Heart left ventricle (tissue), 13 donors: ENCODE measurements around the gene RGS14.

ENCODE experiments used
- POLR2A ChIP-seq, 2 donors: fragments of 450-650 bp; IDR thresholded peaks; one replicate each; pipeline ENCODE4 v1.6.1; 2017; ENCODE audit warnings: antibody characterized with exemption in 2 of 2, mild to moderate bottlenecking in 2 of 2, moderate library complexity in 2 of 2
- TF ChIP-seq, protein P1 (sequence below), 12 donors: fragments of 200-600 bp; sonication (generic) in 4 of 12; IDR thresholded peaks; one replicate each; pipeline versions ENCODE4 v1.5.0 to v1.8.0; 2018 to 2022; ENCODE audit warnings: antibody characterized with exemption in 12 of 12, mild to moderate bottlenecking in 5 of 12
- donor health status: ischemic (EF 13 %, LVEDD 7.1; RV severe dilation, severe dysfunction).
- donor health status: DM: no; HTN: yes; CAD: no.
- donor health status: DM: no; HTN: no; CAD: no.
- donor health status: ischemic (EF 25% LVEDD 6.9; RV normal size, moderate dysfunction).
- donor health status: ischemic (EF 25% LVEDD 5.7; RV mildly dilated, moderate dysfunction).
- donor health status: ischemic (EF 35%, LVEDD 5.7; RV mildly dilated, moderate dysfunction).
- donor health status: nonischemic (EF 11% LVEDD 7.7; RV severe dilation, severe dysfunction).
- donor health status: DM: yes; HTN: yes; CAD: no.
- donor health status: PGD.
- donor health status: ischemic (EF 29% LVEDD 5.4; RV normal size, mild dysfunction).
- donor health status: nonischemic (EF 23%, LVEDD 6.1; RV moderate dilation, normal function).

DNA sequence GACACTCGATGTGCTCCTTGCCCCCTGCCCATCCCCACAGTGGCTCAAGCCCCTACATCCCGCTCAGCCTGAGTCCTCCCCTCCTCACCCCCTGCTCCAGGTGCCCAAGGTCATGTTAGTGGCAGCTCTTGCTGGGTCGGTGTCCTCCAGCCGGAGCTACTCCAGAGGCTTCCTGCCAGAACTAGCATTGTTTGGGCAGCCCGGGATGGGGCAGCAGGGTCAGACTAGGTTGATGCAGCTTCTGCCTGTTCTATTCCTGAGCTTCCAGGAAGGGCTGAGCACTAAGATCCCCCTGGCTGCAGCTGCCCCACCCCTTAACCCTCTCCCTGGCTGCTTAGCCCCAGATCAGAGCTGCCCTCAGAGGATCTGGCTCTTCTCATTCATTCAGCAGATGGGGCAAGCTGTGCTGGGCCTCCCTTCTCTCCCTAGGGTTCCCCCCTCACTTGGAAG, 671 bp downstream of the RGS14 start:
- TF ChIP-seq, protein P1, sequence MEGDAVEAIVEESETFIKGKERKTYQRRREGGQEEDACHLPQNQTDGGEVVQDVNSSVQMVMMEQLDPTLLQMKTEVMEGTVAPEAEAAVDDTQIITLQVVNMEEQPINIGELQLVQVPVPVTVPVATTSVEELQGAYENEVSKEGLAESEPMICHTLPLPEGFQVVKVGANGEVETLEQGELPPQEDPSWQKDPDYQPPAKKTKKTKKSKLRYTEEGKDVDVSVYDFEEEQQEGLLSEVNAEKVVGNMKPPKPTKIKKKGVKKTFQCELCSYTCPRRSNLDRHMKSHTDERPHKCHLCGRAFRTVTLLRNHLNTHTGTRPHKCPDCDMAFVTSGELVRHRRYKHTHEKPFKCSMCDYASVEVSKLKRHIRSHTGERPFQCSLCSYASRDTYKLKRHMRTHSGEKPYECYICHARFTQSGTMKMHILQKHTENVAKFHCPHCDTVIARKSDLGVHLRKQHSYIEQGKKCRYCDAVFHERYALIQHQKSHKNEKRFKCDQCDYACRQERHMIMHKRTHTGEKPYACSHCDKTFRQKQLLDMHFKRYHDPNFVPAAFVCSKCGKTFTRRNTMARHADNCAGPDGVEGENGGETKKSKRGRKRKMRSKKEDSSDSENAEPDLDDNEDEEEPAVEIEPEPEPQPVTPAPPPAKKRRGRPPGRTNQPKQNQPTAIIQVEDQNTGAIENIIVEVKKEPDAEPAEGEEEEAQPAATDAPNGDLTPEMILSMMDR (IDR thresholded peaks at IDR 0.05): no peak
- no peak for TF ChIP-seq POLR2A (IDR thresholded peaks at IDR 0.05)
